Loucy (cell line): ENCODE data around the gene GNPDA1.
"Not testable (repeated sequence)": the region's sequence is repeated elsewhere in the genome, so short reads cannot be mapped to it uniquely, and the experiment has no call there.

ENCODE experiments used
- H2AFZ ChIP-seq: fragments of 200-600 bp; sonication (generic); 2 replicates; pipeline ENCODE4 v1.6.0; 2016; ENCODE audit warnings: antibody characterized with exemption, mild to moderate bottlenecking, low read length, moderate library complexity
- H3F3A ChIP-seq: fragments of 200-600 bp; 2 replicates; pipeline ENCODE4 v1.6.0; 2016; ENCODE audit warnings: antibody characterized with exemption, low read depth, mild to moderate bottlenecking
- H3K27me3 ChIP-seq: fragments of 200-600 bp; sonication (generic); 2 replicates; pipeline ENCODE4 v1.6.1; 2014; ENCODE audit warnings: low read length, mild to moderate bottlenecking; ENCODE audit not compliant: insufficient read depth, poor library complexity, severe bottlenecking
- H3K36me3 ChIP-seq: fragments of 200-600 bp; sonication (generic); 2 replicates; pipeline ENCODE4 v1.6.1; 2016; ENCODE audit warnings: low read length; ENCODE audit not compliant: insufficient read depth
- H3K4me1 ChIP-seq: fragments of 200-600 bp; sonication (generic); 2 replicates; pipeline ENCODE4 v1.5.1; 2014; ENCODE audit warnings: low read length, mild to moderate bottlenecking; ENCODE audit not compliant: insufficient read depth, poor library complexity, severe bottlenecking
- H3K4me2 ChIP-seq: fragments of 200-600 bp; sonication (generic); 2 replicates; pipeline ENCODE4 v1.6.0; 2014; ENCODE audit warnings: antibody characterized with exemption, low read length, low read depth, mild to moderate bottlenecking; ENCODE audit not compliant: poor library complexity, severe bottlenecking
- H3K4me3 ChIP-seq: fragments of 200-600 bp; sonication (generic); 2 replicates; pipeline ENCODE4 v1.5.1; 2014; ENCODE audit warnings: low read length, mild to moderate bottlenecking, mixed read lengths; ENCODE audit not compliant: poor library complexity, severe bottlenecking
- H3K79me2 ChIP-seq: fragments of 200-600 bp; sonication (generic); 2 replicates; pipeline ENCODE4 v1.6.1; 2014; ENCODE audit warnings: low read length; ENCODE audit not compliant: insufficient read depth
- H3K9ac ChIP-seq: fragments of 200-600 bp; sonication (generic); 2 replicates; pipeline ENCODE4 v1.6.0; 2014; ENCODE audit warnings: mild to moderate bottlenecking, low read depth, low read length, moderate library complexity; ENCODE audit not compliant: poor library complexity, severe bottlenecking
- H3K9me2 ChIP-seq: fragments of 200-600 bp; sonication (generic); replicated peaks from 2 replicates; pipeline ENCODE4 v1.6.1; 2016; ENCODE audit warnings: low read depth, low read length, mixed read lengths
- H3K9me3 ChIP-seq: fragments of 200-600 bp; sonication (generic); 2 replicates; pipeline ENCODE4 v1.6.1; 2014; ENCODE audit warnings: mild to moderate bottlenecking, antibody characterized with exemption, low read length, low read depth; ENCODE audit not compliant: insufficient read depth
- H4K20me1 ChIP-seq: fragments of 200-600 bp; sonication (generic); 2 replicates; pipeline ENCODE4 v1.6.0; 2014; ENCODE audit warnings: antibody characterized with exemption, low read length, mild to moderate bottlenecking; ENCODE audit not compliant: insufficient read depth, poor library complexity, severe bottlenecking
- EZH2phosphoT487 ChIP-seq: fragments of 200-600 bp; IDR thresholded peaks from 2 replicates; pipeline ENCODE4 v1.6.1; 2018; ENCODE audit warnings: antibody characterized with exemption, mild to moderate bottlenecking, moderate library complexity, borderline replicate concordance
- TF ChIP-seq, protein P1 (sequence below): fragments of 200-600 bp; sonication (generic); conservative IDR thresholded peaks from 2 replicates; pipeline ENCODE4 v1.5.1; 2014; ENCODE audit warnings: mild to moderate bottlenecking, antibody characterized with exemption, low read length

GNPDA1 gene

DNA sequence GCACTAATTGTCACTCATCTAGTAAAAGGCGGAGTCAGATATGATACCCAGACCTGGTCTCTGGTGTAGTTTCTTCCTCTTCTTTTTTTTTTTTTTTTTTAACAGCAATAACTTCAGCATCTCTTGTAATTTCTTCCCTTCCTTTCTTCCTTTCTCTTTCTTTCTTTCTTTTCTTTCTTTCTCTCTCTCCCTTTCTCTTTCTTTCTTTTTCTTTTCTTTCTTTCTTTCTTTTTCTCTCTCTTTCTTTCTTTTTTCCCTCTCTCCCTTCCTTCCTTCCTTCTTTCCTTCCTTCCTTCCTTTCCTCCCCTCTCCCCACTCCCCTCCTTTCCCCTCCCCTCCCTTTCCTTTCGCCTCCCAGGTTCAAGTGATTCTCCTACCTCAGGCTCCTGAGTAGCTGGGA is 25.9 kb upstream of the GNPDA1 start:
- Histone ChIP-seq H3K27me3 (no peaks in the 10 kb centered on the region), H3K4me1 (no peaks in the 10 kb centered on the region), H3K9ac (no peak overlapping the region), H2AFZ (no peak overlapping the region), H3K4me2 (no peak overlapping the region), H3K9me2 (no peaks in the 10 kb centered on the region), H3K36me3 (no peaks in the 10 kb centered on the region), H4K20me1 (no peaks in the 10 kb centered on the region), H3K9me3 (no peaks in the 10 kb centered on the region), H3K79me2 (no peaks in the 10 kb centered on the region), H3K4me3 (no peak overlapping the region), H3F3A (no peaks in the 10 kb centered on the region)
- TF ChIP-seq EZH2phosphoT487: no peak
- TF ChIP-seq, protein P1, sequence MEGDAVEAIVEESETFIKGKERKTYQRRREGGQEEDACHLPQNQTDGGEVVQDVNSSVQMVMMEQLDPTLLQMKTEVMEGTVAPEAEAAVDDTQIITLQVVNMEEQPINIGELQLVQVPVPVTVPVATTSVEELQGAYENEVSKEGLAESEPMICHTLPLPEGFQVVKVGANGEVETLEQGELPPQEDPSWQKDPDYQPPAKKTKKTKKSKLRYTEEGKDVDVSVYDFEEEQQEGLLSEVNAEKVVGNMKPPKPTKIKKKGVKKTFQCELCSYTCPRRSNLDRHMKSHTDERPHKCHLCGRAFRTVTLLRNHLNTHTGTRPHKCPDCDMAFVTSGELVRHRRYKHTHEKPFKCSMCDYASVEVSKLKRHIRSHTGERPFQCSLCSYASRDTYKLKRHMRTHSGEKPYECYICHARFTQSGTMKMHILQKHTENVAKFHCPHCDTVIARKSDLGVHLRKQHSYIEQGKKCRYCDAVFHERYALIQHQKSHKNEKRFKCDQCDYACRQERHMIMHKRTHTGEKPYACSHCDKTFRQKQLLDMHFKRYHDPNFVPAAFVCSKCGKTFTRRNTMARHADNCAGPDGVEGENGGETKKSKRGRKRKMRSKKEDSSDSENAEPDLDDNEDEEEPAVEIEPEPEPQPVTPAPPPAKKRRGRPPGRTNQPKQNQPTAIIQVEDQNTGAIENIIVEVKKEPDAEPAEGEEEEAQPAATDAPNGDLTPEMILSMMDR: no peak

DNA sequence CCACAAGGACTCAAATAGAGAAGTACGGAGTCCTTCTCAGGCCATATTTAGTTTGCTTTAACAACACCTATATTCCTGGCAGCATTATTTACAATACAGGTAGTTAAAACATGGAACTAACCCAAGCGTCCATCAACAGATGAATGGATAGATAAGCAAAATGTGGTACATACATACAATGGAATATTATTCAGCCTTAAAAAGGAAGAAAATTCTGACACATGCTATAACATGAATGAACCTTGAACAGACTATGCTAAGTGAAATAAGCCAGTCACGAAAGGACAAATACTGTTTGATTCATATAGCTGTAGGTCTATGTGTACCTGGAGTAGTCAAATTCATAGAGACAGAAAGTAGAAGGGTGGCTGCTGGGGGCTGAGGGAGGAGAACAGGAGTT is 24.8 kb upstream of the GNPDA1 start:
- not testable (repeated sequence) for H3K4me2 ChIP-seq, H3K9me2 ChIP-seq, H3K9ac ChIP-seq, H2AFZ ChIP-seq, H3F3A ChIP-seq, H4K20me1 ChIP-seq, H3K79me2 ChIP-seq, H3K4me1 ChIP-seq, H3K36me3 ChIP-seq, H3K9me3 ChIP-seq, H3K4me3 ChIP-seq
- peaks cover 11% of the 10 kb centered on the region for H3K27me3 ChIP-seq

DNA sequence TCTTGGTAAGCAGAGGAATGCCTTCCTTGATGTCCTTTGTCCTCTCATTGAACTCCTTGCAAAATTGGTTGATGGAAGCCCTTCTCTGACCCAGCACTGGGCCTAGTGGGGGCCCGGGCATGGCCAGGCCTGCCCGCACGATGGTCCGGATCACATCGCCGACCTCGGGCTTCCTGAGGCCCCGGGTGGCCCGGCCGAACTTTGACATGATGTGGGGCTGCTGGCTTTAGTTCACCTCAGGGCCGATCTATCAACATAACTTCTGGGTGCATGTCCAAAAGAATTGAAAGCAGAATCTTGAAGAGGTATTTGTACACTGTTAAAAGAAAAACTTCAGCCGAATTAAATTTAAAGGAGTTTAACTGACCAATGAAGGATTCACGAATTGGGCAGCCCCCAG is 24.1 kb upstream of the GNPDA1 start:
- Histone ChIP-seq H3K36me3 (no peaks in the 10 kb centered on the region), H3F3A (no peaks in the 10 kb centered on the region), H3K79me2 (no peaks in the 10 kb centered on the region), H3K9me2 (no peaks in the 10 kb centered on the region), H3K27me3 (peaks cover 13% of the 10 kb centered on the region), H2AFZ (no peak overlapping the region), H4K20me1 (no peaks in the 10 kb centered on the region), H3K4me1 (no peaks in the 10 kb centered on the region), H3K4me3 (no peak overlapping the region), H3K4me2 (no peak overlapping the region), H3K9ac (no peak overlapping the region), H3K9me3 (no peaks in the 10 kb centered on the region)
- TF ChIP-seq EZH2phosphoT487: no peak
- TF ChIP-seq, protein P1: no peak

DNA sequence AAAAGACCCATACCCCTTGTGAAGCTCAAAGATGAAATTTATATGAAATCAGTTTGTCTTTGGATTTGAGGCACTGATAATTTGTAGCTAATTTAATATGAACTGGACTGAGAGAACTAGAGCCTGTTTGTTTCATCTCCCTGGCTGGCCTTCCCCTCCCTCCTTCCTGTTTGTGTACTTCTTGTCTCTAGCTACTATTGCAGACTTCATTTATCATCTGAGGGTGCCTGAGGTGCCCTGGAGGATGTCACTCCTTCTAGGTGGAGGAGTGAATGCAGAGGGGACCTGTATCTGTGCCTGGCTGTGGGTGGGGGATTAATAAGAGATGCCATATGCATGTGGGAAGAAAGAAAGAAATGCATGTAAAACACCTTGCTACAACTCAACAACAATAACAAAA is 22.2 kb upstream of the GNPDA1 start:
- H2AFZ ChIP-seq: no peak overlapping the region

DNA sequence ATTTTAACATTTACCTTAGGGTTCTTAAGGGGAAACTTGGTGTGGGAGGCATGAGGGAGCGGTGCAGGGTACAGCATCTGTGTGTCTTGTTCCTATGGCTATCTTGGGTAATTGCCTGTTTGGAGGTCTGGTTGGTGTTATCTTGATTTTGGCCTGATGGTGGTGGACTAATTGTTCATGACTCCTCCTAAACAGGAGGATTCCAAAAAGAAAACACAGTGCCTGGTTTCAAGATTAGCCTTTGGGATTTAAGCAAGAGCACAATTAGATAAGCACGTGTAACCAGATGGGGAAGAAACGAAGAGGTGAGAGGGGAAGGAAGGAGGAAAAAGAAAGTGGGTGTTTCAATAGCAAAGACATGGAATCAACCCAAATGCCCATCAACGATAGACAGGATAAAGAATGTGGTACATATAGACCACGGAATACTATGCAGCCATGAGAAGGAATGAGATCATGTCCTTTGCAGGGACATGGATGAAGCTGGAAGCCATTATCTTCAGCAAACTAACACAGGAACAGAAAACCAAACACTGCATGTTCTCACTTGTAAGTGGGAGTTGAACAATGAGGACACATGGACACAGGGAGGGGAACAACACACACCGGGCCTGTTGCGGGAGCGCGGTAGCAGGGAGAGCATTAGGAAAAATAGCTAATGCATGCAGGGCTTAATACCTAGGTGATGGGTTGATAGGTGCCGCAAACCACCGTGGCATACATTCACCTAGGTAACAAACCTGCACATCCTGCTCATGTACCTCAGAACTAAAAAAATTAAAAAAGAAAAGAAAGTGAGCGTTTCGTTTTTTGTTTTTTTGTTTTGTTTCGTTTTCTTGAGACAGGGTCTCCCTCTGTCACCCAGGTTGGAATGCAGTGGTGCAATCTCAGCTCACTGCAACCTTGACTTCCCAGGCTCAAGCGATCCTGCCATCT is 21.1 kb upstream of the GNPDA1 start:
- not testable (repeated sequence) for H3F3A ChIP-seq

More for the DNA sequence above, 22.2 kb upstream of the GNPDA1 start:
- Histone ChIP-seq H3F3A (no peaks in the 10 kb centered on the region), H3K79me2 (no peaks in the 10 kb centered on the region), H3K4me1 (no peaks in the 10 kb centered on the region), H4K20me1 (no peaks in the 10 kb centered on the region), H3K9me3 (no peaks in the 10 kb centered on the region), H3K4me2 (no peak overlapping the region), H3K4me3 (no peak overlapping the region), H3K9ac (no peak overlapping the region), H3K9me2 (no peaks in the 10 kb centered on the region), H3K36me3 (no peaks in the 10 kb centered on the region), H3K27me3 (peaks cover 28% of the 10 kb centered on the region)
- TF ChIP-seq, protein P1: no peak
- no peak for TF ChIP-seq EZH2phosphoT487

More for the DNA sequence above, 21.1 kb upstream of the GNPDA1 start:
- not testable (repeated sequence) for H3K79me2 ChIP-seq, H4K20me1 ChIP-seq, H3K9me2 ChIP-seq, H2AFZ ChIP-seq, H3K9ac ChIP-seq, H3K4me2 ChIP-seq, H3K36me3 ChIP-seq, H3K4me3 ChIP-seq, H3K9me3 ChIP-seq, H3K4me1 ChIP-seq
- peaks cover 30% of the 10 kb centered on the region for H3K27me3 ChIP-seq
